ENCODE measurements around the gene NLRP9. TPM values are rescaled to one million over a fixed set of nuclear protein-coding genes. Genes with fewer than 3 reads are reported as not detected.

NLRP9 gene
- total and polyA plus RNA-seq, 2 of the 13 experiments (the other 11 are each of a cell fraction or from before 2014, with no cell fraction given): not detected

- no peak for TF ChIP-seq DNMT1 (CRISPR knock-in tag; IDR thresholded peaks at IDR 0.05)
- TF ChIP-seq HOXA5 (CRISPR knock-in tag; IDR thresholded peaks at IDR 0.05): 0 out of 2 replicates have a peak, but pooled peaks have one; percentile 36
- TF ChIP-seq, protein P1, sequence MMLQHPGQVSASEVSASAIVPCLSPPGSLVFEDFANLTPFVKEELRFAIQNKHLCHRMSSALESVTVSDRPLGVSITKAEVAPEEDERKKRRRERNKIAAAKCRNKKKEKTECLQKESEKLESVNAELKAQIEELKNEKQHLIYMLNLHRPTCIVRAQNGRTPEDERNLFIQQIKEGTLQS (CRISPR knock-in tag; IDR thresholded peaks at IDR 0.05): no peak
- no peak for TF ChIP-seq AKAP8 (CRISPR knock-in tag; IDR thresholded peaks at IDR 0.05)
- TF ChIP-seq KMT2B (CRISPR knock-in tag; IDR thresholded peaks at IDR 0.05): no peak
- TF ChIP-seq ZNF672 (CRISPR knock-in tag; IDR thresholded peaks at IDR 0.05): no peak
- no peak for TF ChIP-seq ZNF414 (CRISPR knock-in tag; IDR thresholded peaks at IDR 0.05)
- TF ChIP-seq ZNF746 (CRISPR knock-in tag; IDR thresholded peaks at IDR 0.05): no peak
- TF ChIP-seq HNRNPUL1 (IDR thresholded peaks at IDR 0.05; ENCODE audit: low read depth, low read length): no peak
- no peak for TF ChIP-seq EEA1 (CRISPR knock-in tag; IDR thresholded peaks at IDR 0.05; ENCODE audit: borderline replicate concordance)
- TF ChIP-seq ONECUT2 (CRISPR knock-in tag; IDR thresholded peaks at IDR 0.05): no peak
- TF ChIP-seq ZNF263 (CRISPR knock-in tag; IDR thresholded peaks at IDR 0.05): no peak; the same call in 1 of the 2 replicates
- no peak; the same call in 1 of the 2 replicates for TF ChIP-seq MTA1 (CRISPR knock-in tag; IDR thresholded peaks at IDR 0.05; ENCODE audit: borderline replicate concordance)
- TF ChIP-seq, protein P2, sequence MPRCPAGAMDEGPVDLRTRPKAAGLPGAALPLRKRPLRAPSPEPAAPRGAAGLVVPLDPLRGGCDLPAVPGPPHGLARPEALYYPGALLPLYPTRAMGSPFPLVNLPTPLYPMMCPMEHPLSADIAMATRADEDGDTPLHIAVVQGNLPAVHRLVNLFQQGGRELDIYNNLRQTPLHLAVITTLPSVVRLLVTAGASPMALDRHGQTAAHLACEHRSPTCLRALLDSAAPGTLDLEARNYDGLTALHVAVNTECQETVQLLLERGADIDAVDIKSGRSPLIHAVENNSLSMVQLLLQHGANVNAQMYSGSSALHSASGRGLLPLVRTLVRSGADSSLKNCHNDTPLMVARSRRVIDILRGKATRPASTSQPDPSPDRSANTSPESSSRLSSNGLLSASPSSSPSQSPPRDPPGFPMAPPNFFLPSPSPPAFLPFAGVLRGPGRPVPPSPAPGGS (CRISPR knock-in tag; IDR thresholded peaks at IDR 0.05): no peak
- TF ChIP-seq RERE (CRISPR knock-in tag; IDR thresholded peaks at IDR 0.05; ENCODE audit: low read depth): no peak
- peak; percentile 70 for TF ChIP-seq POLR2AphosphoS5 (IDR thresholded peaks at IDR 0.05; ENCODE audit: low read depth, low read length)
- TF ChIP-seq ETS1 (CRISPR knock-in tag; IDR thresholded peaks at IDR 0.05): no peak
- TF ChIP-seq DZIP1 (CRISPR knock-in tag; IDR thresholded peaks at IDR 0.05): no peak
Measured at GRCh38 chr19:55683449-55684261, 54.5 kb downstream of the NLRP9 start (continued).
